ENCODE results near the gene YTHDC2. TPM values are rescaled to one million over a fixed set of nuclear protein-coding genes. Genes with fewer than 3 reads are reported as not detected.

YTHDC2 gene
- total RNA-seq, 2 experiments from 2014 or later, result 24.4 to 28.0 TPM

- DNase-seq, result no peak
- Mint-ChIP-seq H3K4me1 (ENCODE audit: low read depth) (peaks cover 3% of the 10 kb centered on the region), H3K9me3 (no peaks in the 10 kb centered on the region), H3K4me3 (no peak overlapping the region), H3K36me3 (ENCODE audit: low read depth) (no peaks in the 10 kb centered on the region), H3K27ac (no peak overlapping the region), H3K27me3 (ENCODE audit: low read depth) (peaks cover 7% of the 10 kb centered on the region)
- CTCF ChIA-PET, result interaction anchor here (0.6 to 1.9 kb wide), 5 partner anchors 11 to 1852 kb away, joined by 3 to 10 read pairs (median 4); no protein-coding TSS in a partner anchor
- intact Hi-C loops (cut with micrococcal nuclease), result loop anchor here (5.0 kb wide), 1 partner anchor 1056 kb away; no protein-coding TSS in a partner anchor
Observed at GRCh38 chr5:113608113-113608596, 94.7 kb downstream of the YTHDC2 start.

- Mint-ChIP-seq H3K9me3 (no peaks in the 10 kb centered on the region), H3K4me3 (no peak overlapping the region), H3K4me1 (ENCODE audit: low read depth) (peaks cover 3% of the 10 kb centered on the region), H3K27me3 (ENCODE audit: low read depth) (peaks cover 4% of the 10 kb centered on the region), H3K27ac (no peak overlapping the region), H3K36me3 (ENCODE audit: low read depth) (no peaks in the 10 kb centered on the region)
- CTCF ChIA-PET, result interaction anchor here (0.6 to 1.9 kb wide), 29 partner anchors 8 to 1685 kb away, joined by 3 to 13 read pairs (median 4); partner anchors contain the start of gene CCDC112
- DNase-seq, result no peak
- intact Hi-C loops (cut with micrococcal nuclease), result loop anchor here (1.0 to 10.0 kb wide), 8 partner anchors 52 to 1973 kb away; no protein-coding TSS in a partner anchor
Observed at GRCh38 chr5:113612060-113612496, 98.6 kb downstream of the YTHDC2 start.

- peaks cover 3% of the 10 kb centered on the region for H3K4me1 Mint-ChIP-seq (ENCODE audit: low read depth)
- intact Hi-C loops (cut with micrococcal nuclease), result loop anchor here (5.0 to 10.0 kb wide), 4 partner anchors 63 to 1971 kb away; no protein-coding TSS in a partner anchor
- H3K27me3 Mint-ChIP-seq (ENCODE audit: low read depth), result peaks cover 4% of the 10 kb centered on the region
- no peaks in the 10 kb centered on the region for H3K9me3 Mint-ChIP-seq
- H3K27ac Mint-ChIP-seq, result no peak overlapping the region
- DNase-seq, result no peak
- H3K36me3 Mint-ChIP-seq (ENCODE audit: low read depth), result no peaks in the 10 kb centered on the region
- CTCF ChIA-PET, result interaction anchor here (1.3 kb wide), 1 partner anchor 46 kb away, joined by 6 read pairs; no protein-coding TSS in a partner anchor
- no peak overlapping the region for H3K4me3 Mint-ChIP-seq
Observed at GRCh38 chr5:113614191-113614590, 100.7 kb downstream of the YTHDC2 start.

GRCh38 chr5:113615708-113616107 lies 102.2 kb downstream of the YTHDC2 start:
- CTCF ChIA-PET, result interaction anchor here (1.1 to 1.3 kb wide), 2 partner anchors 45 to 48 kb away, joined by 3 to 6 read pairs; no protein-coding TSS in a partner anchor
- no peak for DNase-seq
- intact Hi-C loops (cut with micrococcal nuclease), result loop anchor here (10.0 kb wide), 3 partner anchors 689 to 1969 kb away; no protein-coding TSS in a partner anchor
- H3K27ac Mint-ChIP-seq, result no peak overlapping the region
- H3K4me1 Mint-ChIP-seq (ENCODE audit: low read depth), result peaks cover 3% of the 10 kb centered on the region
- H3K9me3 Mint-ChIP-seq, result no peaks in the 10 kb centered on the region
- H3K27me3 Mint-ChIP-seq (ENCODE audit: low read depth), result peaks cover 4% of the 10 kb centered on the region
- H3K36me3 Mint-ChIP-seq (ENCODE audit: low read depth), result no peaks in the 10 kb centered on the region
- no peak overlapping the region for H3K4me3 Mint-ChIP-seq

- no peak overlapping the region for H3K4me3 Mint-ChIP-seq
- intact Hi-C loops (cut with micrococcal nuclease), result loop anchor here (10.0 kb wide), 3 partner anchors 688 to 1968 kb away; no protein-coding TSS in a partner anchor
Observed at GRCh38 chr5:113617191-113617796, 103.8 kb downstream of the YTHDC2 start.

GRCh38 chr5:113632996-113633395 lies 119.5 kb downstream of the YTHDC2 start:
- Mint-ChIP-seq H3K4me1 (ENCODE audit: low read depth) (no peaks in the 10 kb centered on the region), H3K27ac (no peak overlapping the region), H3K27me3 (ENCODE audit: low read depth) (peaks cover 11% of the 10 kb centered on the region), H3K9me3 (peaks cover 4% of the 10 kb centered on the region), H3K36me3 (ENCODE audit: low read depth) (no peaks in the 10 kb centered on the region), H3K4me3 (no peak overlapping the region)
- no peak for DNase-seq
- intact Hi-C loops (cut with micrococcal nuclease), result no loop called here
- CTCF ChIA-PET, result interaction anchor here (0.9 kb wide), 1 partner anchor 21 kb away, joined by 4 read pairs; no protein-coding TSS in a partner anchor

More at GRCh38 chr5:113617191-113617796, 103.8 kb downstream of the YTHDC2 start:
- H3K36me3 Mint-ChIP-seq (ENCODE audit: low read depth), result no peaks in the 10 kb centered on the region
- peaks cover 4% of the 10 kb centered on the region for H3K27me3 Mint-ChIP-seq (ENCODE audit: low read depth)
- H3K4me1 Mint-ChIP-seq (ENCODE audit: low read depth), result peaks cover 3% of the 10 kb centered on the region
- no peak for DNase-seq
- CTCF ChIA-PET, result interaction anchor here (1.5 kb wide), 1 partner anchor 44 kb away, joined by 4 read pairs; no protein-coding TSS in a partner anchor
- no peaks in the 10 kb centered on the region for H3K9me3 Mint-ChIP-seq
- no peak overlapping the region for H3K27ac Mint-ChIP-seq

GRCh38 chr5:113634957-113635356 lies 121.5 kb downstream of the YTHDC2 start:
- no peaks in the 10 kb centered on the region for H3K36me3 Mint-ChIP-seq (ENCODE audit: low read depth)
- CTCF ChIA-PET, result no interaction called here

GRCh38 chr5:113641715-113642114 lies 128.2 kb downstream of the YTHDC2 start:
- intact Hi-C loops (cut with micrococcal nuclease), result no loop called here
- H3K4me3 Mint-ChIP-seq, result no peak overlapping the region
- CTCF ChIA-PET, result no interaction called here

More at GRCh38 chr5:113634957-113635356, 121.5 kb downstream of the YTHDC2 start:
- H3K4me1 Mint-ChIP-seq (ENCODE audit: low read depth), result no peaks in the 10 kb centered on the region
- peaks cover 10% of the 10 kb centered on the region for H3K27me3 Mint-ChIP-seq (ENCODE audit: low read depth)
- no peak overlapping the region for H3K4me3 Mint-ChIP-seq
- intact Hi-C loops (cut with micrococcal nuclease), result no loop called here
- DNase-seq, result no peak
- peaks cover 4% of the 10 kb centered on the region for H3K9me3 Mint-ChIP-seq
- H3K27ac Mint-ChIP-seq, result no peak overlapping the region

More at GRCh38 chr5:113641715-113642114, 128.2 kb downstream of the YTHDC2 start:
- Mint-ChIP-seq H3K4me1 (ENCODE audit: low read depth) (no peaks in the 10 kb centered on the region), H3K27ac (no peak overlapping the region), H3K9me3 (peaks cover 4% of the 10 kb centered on the region), H3K36me3 (ENCODE audit: low read depth) (no peaks in the 10 kb centered on the region), H3K27me3 (ENCODE audit: low read depth) (peaks cover 2% of the 10 kb centered on the region)
- no peak for DNase-seq

Other genes starting within 250 kb of the YTHDC2 start
- gene TSSK1B, start 78.7 kb upstream of the YTHDC2 start, total RNA-seq, result not detected
- gene MCC, start 25.2 kb upstream of the YTHDC2 start, total RNA-seq, result under 1 TPM; 0.62 to 0.81 TPM